ENCODE measurements around the gene ANKDD1B. TPM values are rescaled to one million over a fixed set of nuclear protein-coding genes. Genes with fewer than 3 reads are reported as not detected.
"Not testable (repeated sequence)": the region's sequence is repeated elsewhere in the genome, so short reads cannot be mapped to it uniquely, and the experiment has no call there.

Gene ANKDD1B
- total RNA-seq, 1 experiment from 2014 or later, result 0.10 TPM

DNA sequence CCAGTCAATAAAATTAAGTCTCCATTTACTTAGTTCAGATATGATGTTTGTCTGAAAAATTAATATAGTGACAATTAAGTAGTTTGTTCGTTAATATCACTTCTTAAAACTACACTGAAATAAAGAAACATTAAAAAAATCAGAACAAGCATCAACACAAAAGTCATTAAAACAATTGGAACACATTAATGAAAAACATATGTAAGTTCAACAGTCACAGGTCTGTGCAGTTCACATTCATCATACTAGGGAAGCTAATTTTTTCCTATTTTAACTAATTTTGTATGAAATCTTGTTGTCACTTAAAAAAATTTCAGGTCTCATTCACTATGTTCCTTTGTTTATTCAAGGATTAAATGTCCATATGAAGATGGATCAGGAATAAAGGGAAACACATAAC lies 83.5 kb downstream of the ANKDD1B start:
- in situ Hi-C loops (cut with HindIII; ENCODE audit: low pct_unique_long_range_greater_than_20kb, low sequenced_read_pairs) (no loop called here), intact Hi-C loops (cut with micrococcal nuclease; ENCODE audit: unreplicated experiment) (no loop called here)
- peaks cover 37% of the 10 kb centered on the region for H3K36me3 ChIP-seq (ENCODE audit: control insufficient read depth, insufficient read depth, low read length)
- H3K9me3 ChIP-seq (ENCODE audit: control insufficient read depth, insufficient read depth, low read depth, low read length), result no peaks in the 10 kb centered on the region
- no peak for TF ChIP-seq TCF7L2 (IDR thresholded peaks at IDR 0.05; ENCODE audit: low read depth, low read length)
- TF ChIP-seq, protein P1, sequence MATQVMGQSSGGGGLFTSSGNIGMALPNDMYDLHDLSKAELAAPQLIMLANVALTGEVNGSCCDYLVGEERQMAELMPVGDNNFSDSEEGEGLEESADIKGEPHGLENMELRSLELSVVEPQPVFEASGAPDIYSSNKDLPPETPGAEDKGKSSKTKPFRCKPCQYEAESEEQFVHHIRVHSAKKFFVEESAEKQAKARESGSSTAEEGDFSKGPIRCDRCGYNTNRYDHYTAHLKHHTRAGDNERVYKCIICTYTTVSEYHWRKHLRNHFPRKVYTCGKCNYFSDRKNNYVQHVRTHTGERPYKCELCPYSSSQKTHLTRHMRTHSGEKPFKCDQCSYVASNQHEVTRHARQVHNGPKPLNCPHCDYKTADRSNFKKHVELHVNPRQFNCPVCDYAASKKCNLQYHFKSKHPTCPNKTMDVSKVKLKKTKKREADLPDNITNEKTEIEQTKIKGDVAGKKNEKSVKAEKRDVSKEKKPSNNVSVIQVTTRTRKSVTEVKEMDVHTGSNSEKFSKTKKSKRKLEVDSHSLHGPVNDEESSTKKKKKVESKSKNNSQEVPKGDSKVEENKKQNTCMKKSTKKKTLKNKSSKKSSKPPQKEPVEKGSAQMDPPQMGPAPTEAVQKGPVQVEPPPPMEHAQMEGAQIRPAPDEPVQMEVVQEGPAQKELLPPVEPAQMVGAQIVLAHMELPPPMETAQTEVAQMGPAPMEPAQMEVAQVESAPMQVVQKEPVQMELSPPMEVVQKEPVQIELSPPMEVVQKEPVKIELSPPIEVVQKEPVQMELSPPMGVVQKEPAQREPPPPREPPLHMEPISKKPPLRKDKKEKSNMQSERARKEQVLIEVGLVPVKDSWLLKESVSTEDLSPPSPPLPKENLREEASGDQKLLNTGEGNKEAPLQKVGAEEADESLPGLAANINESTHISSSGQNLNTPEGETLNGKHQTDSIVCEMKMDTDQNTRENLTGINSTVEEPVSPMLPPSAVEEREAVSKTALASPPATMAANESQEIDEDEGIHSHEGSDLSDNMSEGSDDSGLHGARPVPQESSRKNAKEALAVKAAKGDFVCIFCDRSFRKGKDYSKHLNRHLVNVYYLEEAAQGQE (IDR thresholded peaks at IDR 0.05; ENCODE audit: insufficient read depth in 1 of 2, low read depth in 2 of 2, low read length in 1 of 2), result no peak
- no peak for TF ChIP-seq POLR2AphosphoS5 (IDR thresholded peaks at IDR 0.05; ENCODE audit: low read depth, low read length)
- no peak for TF ChIP-seq SIN3A (IDR thresholded peaks at IDR 0.05; ENCODE audit: borderline replicate concordance, insufficient read depth, low read depth, low read length)
- TF ChIP-seq, protein P2, sequence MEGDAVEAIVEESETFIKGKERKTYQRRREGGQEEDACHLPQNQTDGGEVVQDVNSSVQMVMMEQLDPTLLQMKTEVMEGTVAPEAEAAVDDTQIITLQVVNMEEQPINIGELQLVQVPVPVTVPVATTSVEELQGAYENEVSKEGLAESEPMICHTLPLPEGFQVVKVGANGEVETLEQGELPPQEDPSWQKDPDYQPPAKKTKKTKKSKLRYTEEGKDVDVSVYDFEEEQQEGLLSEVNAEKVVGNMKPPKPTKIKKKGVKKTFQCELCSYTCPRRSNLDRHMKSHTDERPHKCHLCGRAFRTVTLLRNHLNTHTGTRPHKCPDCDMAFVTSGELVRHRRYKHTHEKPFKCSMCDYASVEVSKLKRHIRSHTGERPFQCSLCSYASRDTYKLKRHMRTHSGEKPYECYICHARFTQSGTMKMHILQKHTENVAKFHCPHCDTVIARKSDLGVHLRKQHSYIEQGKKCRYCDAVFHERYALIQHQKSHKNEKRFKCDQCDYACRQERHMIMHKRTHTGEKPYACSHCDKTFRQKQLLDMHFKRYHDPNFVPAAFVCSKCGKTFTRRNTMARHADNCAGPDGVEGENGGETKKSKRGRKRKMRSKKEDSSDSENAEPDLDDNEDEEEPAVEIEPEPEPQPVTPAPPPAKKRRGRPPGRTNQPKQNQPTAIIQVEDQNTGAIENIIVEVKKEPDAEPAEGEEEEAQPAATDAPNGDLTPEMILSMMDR (IDR thresholded peaks at IDR 0.05), result no peak
- CTCF ChIA-PET, result no interaction called here
- H3K4me3 ChIP-seq (ENCODE audit: low read depth in 2 of 2, low read length in 2 of 2), result no peak overlapping the region
- no peaks in the 10 kb centered on the region for H3K4me1 ChIP-seq (ENCODE audit: control insufficient read depth, insufficient read depth, low read length)
- H3K27me3 ChIP-seq (ENCODE audit: control insufficient read depth, insufficient read depth, low read length), result no peaks in the 10 kb centered on the region
- no peak for DNase-seq (ENCODE audit: low read depth, low spot score)
- BruUV-seq (replicated peaks), result no TSS peak
- no peak for ATAC-seq
- H3K27ac ChIP-seq (ENCODE audit: low read length), result no peak overlapping the region
- POLR2A ChIA-PET, result no interaction called here

DNA sequence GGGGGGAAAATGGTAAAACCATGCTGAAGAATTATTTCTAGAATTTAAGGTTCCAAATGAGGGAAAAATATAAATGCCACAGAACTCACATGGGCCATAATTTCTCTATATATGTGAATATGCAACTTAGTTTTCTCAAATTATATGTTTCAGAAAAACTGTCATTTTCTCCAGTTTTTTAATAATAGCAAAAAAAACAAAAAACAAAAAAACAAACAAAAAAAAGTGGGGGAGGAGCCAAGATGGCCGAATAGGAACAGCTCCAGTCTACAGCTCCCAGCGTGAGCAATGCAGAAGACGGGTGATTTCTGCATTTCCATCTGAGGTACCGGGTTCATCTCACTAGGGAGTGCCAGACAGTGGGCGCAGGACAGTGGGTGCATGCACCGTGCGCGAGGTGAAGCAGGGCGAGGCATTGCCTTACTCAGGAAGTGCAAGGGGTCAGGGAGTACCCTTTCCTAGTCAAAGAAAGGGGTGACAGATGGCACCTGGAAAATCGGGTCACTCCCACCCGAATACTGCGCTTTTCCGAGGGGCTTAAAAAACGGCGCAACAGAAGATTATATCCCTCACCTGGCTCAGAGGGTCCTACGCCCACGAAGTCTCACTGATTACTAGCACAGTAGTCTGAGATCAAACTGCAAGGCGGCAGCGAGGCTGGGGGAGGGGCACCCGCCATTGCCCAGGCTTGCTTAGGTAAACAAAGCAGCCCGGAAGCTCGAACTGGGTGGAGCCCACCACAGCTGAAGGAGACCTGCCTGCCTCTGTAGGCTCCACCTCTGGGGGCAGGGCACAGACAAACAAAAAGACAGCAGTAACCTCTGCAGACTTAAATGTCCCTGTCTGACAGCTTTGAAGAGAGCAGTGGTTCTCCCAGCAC lies 84.5 kb downstream of the ANKDD1B start:
- H3K9me3 ChIP-seq (ENCODE audit: control insufficient read depth, insufficient read depth, low read depth, low read length); in situ Hi-C loops (cut with HindIII; ENCODE audit: low pct_unique_long_range_greater_than_20kb, low sequenced_read_pairs); ATAC-seq; BruUV-seq (replicated peaks); DNase-seq (ENCODE audit: low read depth, low spot score); H3K27me3 ChIP-seq (ENCODE audit: control insufficient read depth, insufficient read depth, low read length); POLR2A ChIA-PET; H3K4me3 ChIP-seq (ENCODE audit: low read depth in 2 of 2, low read length in 2 of 2); intact Hi-C loops (cut with micrococcal nuclease; ENCODE audit: unreplicated experiment); H3K4me1 ChIP-seq (ENCODE audit: control insufficient read depth, insufficient read depth, low read length); CTCF ChIA-PET; H3K27ac ChIP-seq (ENCODE audit: low read length): not testable (repeated sequence)
- peaks cover 33% of the 10 kb centered on the region for H3K36me3 ChIP-seq (ENCODE audit: control insufficient read depth, insufficient read depth, low read length)

DNA sequence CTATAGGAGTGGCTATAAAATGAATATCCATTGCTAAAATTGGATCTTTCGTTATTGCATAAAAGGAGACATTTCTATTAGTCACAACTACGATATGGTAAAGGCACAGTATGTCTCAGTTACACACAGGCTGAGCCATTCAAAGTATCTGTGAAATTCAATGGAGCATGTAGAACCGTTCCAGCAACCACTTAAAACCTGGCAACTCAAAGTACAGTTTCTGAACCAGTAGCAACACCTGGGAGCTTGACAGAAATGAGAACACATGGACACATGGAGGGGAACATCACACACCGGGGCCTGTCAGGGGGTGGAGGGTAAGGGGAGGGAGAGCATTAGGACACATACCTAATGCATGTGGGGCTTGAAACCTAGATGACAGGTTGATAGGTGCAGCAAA lies 90.6 kb downstream of the ANKDD1B start:
- Histone ChIP-seq H3K36me3 (ENCODE audit: control insufficient read depth, insufficient read depth, low read length) (peaks cover 16% of the 10 kb centered on the region), H3K27ac (ENCODE audit: low read length) (no peak overlapping the region), H3K4me1 (ENCODE audit: control insufficient read depth, insufficient read depth, low read length) (no peaks in the 10 kb centered on the region), H3K4me3 (ENCODE audit: low read depth in 2 of 2, low read length in 2 of 2) (no peak overlapping the region), H3K27me3 (ENCODE audit: control insufficient read depth, insufficient read depth, low read length) (no peaks in the 10 kb centered on the region), H3K9me3 (ENCODE audit: control insufficient read depth, insufficient read depth, low read depth, low read length) (no peaks in the 10 kb centered on the region)
- no peak for ATAC-seq
- DNase-seq (ENCODE audit: low read depth, low spot score), result no peak
- BruUV-seq (replicated peaks), result no TSS peak
- in situ Hi-C loops (cut with HindIII; ENCODE audit: low pct_unique_long_range_greater_than_20kb, low sequenced_read_pairs), result no loop called here
- TF ChIP-seq POLR2AphosphoS5 (IDR thresholded peaks at IDR 0.05; ENCODE audit: low read depth, low read length) (no peak), TCF7L2 (IDR thresholded peaks at IDR 0.05; ENCODE audit: low read depth, low read length) (no peak), SIN3A (IDR thresholded peaks at IDR 0.05; ENCODE audit: borderline replicate concordance, insufficient read depth, low read depth, low read length) (no peak)
- TF ChIP-seq, protein P2 (IDR thresholded peaks at IDR 0.05), result no peak
- TF ChIP-seq, protein P1 (IDR thresholded peaks at IDR 0.05; ENCODE audit: insufficient read depth in 1 of 2, low read depth in 2 of 2, low read length in 1 of 2), result no peak
- CTCF ChIA-PET, result no interaction called here
- POLR2A ChIA-PET, result no interaction called here
- intact Hi-C loops (cut with micrococcal nuclease; ENCODE audit: unreplicated experiment), result no loop called here

Data from Panc1 (cell line).